GM12878 (cell line): ENCODE data around the gene C1QTNF12. TPM values are rescaled to one million over a fixed set of nuclear protein-coding genes. Genes with fewer than 3 reads are reported as not detected.

Source experiments
- ATAC-seq: fragments of 200-7000 bp; cut with Tn5 transposase; 3 replicates; pipeline ENCODE4 v1.9.1; 2020; ENCODE audit warnings: mild to moderate bottlenecking, moderate library complexity
- BruUV-seq: library from RNA; stranded (reverse); fragments of 400-500 nt; replicated peaks from 2 replicates; lab custom pipeline; 2021; lab: Mats Ljungman, UMichigan
- CTCF ChIA-PET: fragments of 300-600 bp; sonication (Branson Sonifier 250); formaldehyde crosslinking; extraction: SDS; loops from one replicate; lab custom pipeline; 2021; ENCODE audit warnings: inconsistent platforms; lab: Yijun Ruan, JAX
- POLR2A ChIA-PET: fragments of 350-600 bp; formaldehyde crosslinking; extraction: SDS; loops from one replicate; lab custom pipeline; 2021; ENCODE audit warnings: inconsistent platforms; lab: Charles Lee
- RAD21 ChIA-PET: fragments of 300-600 bp; sonication (Branson Sonifier 250); formaldehyde crosslinking; loops from one replicate; lab custom pipeline; 2023; ENCODE audit warnings: antibody characterized with exemption; ENCODE audit not compliant: unreplicated experiment; lab: Charles Lee
- SMC1A ChIA-PET: fragments of 300-600 bp; sonication (Branson Sonifier 250); formaldehyde crosslinking; loops from one replicate; lab custom pipeline; 2023; ENCODE audit not compliant: unreplicated experiment, uncharacterized antibody; lab: Charles Lee
- DNase-seq: peaks from one replicate; pipeline ENCODE4 v3.0.0-alpha.2; 2011; ENCODE audit warnings: low read depth, low spot score
- FAIRE-seq: peaks from 3 replicates; lab custom pipeline; 2011; peaks lifted over from hg19 to GRCh38; lab: Jason Lieb, UNC
- H2AFZ ChIP-seq: 2 replicates; pipeline ENCODE4 v1.6.0; 2011; ENCODE audit warnings: low read depth, low read length, control low read depth; ENCODE audit not compliant: control insufficient read depth
- H3K27ac ChIP-seq: 2 replicates; pipeline ENCODE4 v1.5.1; 2011; ENCODE audit warnings: control low read depth; ENCODE audit not compliant: control insufficient read depth, insufficient read depth
- H3K27me3 ChIP-seq, 2 experiments: replicated peaks in 1 of 2; 2 replicates each; pipeline versions ENCODE4 v1.6.0 to v1.6.1; 2011; ENCODE audit warnings: low read length in 1 of 2; ENCODE audit not compliant: control insufficient read depth in 2 of 2, insufficient read depth in 2 of 2
- H3K36me3 ChIP-seq, 2 experiments: 2 replicates each; pipeline ENCODE4 v1.5.1; 2011; ENCODE audit warnings: low read length in 1 of 2; ENCODE audit not compliant: control insufficient read depth in 2 of 2, insufficient read depth in 2 of 2
- H3K4me1 ChIP-seq: 2 replicates; pipeline ENCODE4 v1.6.1; 2011; ENCODE audit warnings: mild to moderate bottlenecking, low read length, moderate library complexity, mixed read lengths; ENCODE audit not compliant: control insufficient read depth, insufficient read depth
- H3K4me2 ChIP-seq: 2 replicates; pipeline ENCODE4 v1.6.0; 2011; ENCODE audit warnings: control low read depth; ENCODE audit not compliant: control insufficient read depth, insufficient read depth
- H3K4me3 ChIP-seq: fragments of 200-600 bp; sonication (generic); 2 replicates; pipeline ENCODE4 v1.5.1; 2016
- H3K79me2 ChIP-seq: 2 replicates; pipeline ENCODE4 v1.6.0; 2011; ENCODE audit warnings: low read length; ENCODE audit not compliant: control insufficient read depth, insufficient read depth
- H3K9ac ChIP-seq: 2 replicates; pipeline ENCODE4 v1.8.0; 2011; ENCODE audit warnings: low read length, control low read depth, mixed read lengths; ENCODE audit not compliant: control insufficient read depth, insufficient read depth
- H3K9me3 ChIP-seq: replicated peaks from 3 replicates; pipeline ENCODE4 v1.5.1; 2011; ENCODE audit warnings: mild to moderate bottlenecking, low read length; ENCODE audit not compliant: control insufficient read depth, insufficient read depth
- H4K20me1 ChIP-seq: 2 replicates; pipeline ENCODE4 v1.6.0; 2011; ENCODE audit not compliant: control insufficient read depth, insufficient read depth
- ATF2 ChIP-seq: IDR thresholded peaks from 2 replicates; pipeline ENCODE4 v1.6.1; 2012; ENCODE audit warnings: low read length, inconsistent platforms
- ATF3 ChIP-seq: IDR thresholded peaks from 2 replicates; pipeline ENCODE4 v1.6.1; 2011; ENCODE audit warnings: low read depth, mild to moderate bottlenecking, low read length, moderate library complexity, borderline replicate concordance; ENCODE audit errors: extremely low read depth
- CTCF ChIP-seq, 3 experiments: IDR thresholded peaks in 2 of 3; conservative IDR thresholded peaks in 1 of 3; 2 replicates each; pipeline ENCODE4 v1.5.1; 2011; ENCODE audit warnings: low read depth in 3 of 3, low read length in 3 of 3, mild to moderate bottlenecking in 3 of 3, control low read depth in 2 of 3, moderate library complexity in 2 of 3, inconsistent platforms in 1 of 3, mixed read lengths in 1 of 3; ENCODE audit not compliant: control insufficient read depth in 2 of 3, insufficient read depth in 1 of 3; ENCODE audit errors: extremely low read depth in 1 of 3
- FOXM1 ChIP-seq: IDR thresholded peaks from 2 replicates; pipeline ENCODE4 v1.6.1; 2012; ENCODE audit warnings: low read depth, mild to moderate bottlenecking, inconsistent platforms, low read length, moderate library complexity
- HDAC2 ChIP-seq: fragments of 200-600 bp; sonication (generic); IDR thresholded peaks from 2 replicates; pipeline ENCODE4 v1.6.1; 2017
- KAT2A ChIP-seq: conservative IDR thresholded peaks from 2 replicates; pipeline ENCODE4 v1.6.1; 2011; ENCODE audit warnings: low read depth, low read length; ENCODE audit not compliant: control insufficient read depth
- KDM1A ChIP-seq: fragments of 200-600 bp; sonication (generic); IDR thresholded peaks from 2 replicates; pipeline ENCODE4 v1.6.1; 2016; ENCODE audit warnings: borderline replicate concordance
- NFYA ChIP-seq: IDR thresholded peaks from 2 replicates; pipeline ENCODE4 v1.6.1; 2011; ENCODE audit warnings: low read depth, mild to moderate bottlenecking, low read length, improper control_type of control experiment, borderline replicate concordance
- SMC3 ChIP-seq: IDR thresholded peaks from 2 replicates; pipeline ENCODE4 v1.6.1; 2011; ENCODE audit warnings: low read length, improper control_type of control experiment, borderline replicate concordance
- ZNF687 ChIP-seq: fragments of 450-650 bp; IDR thresholded peaks from 2 replicates; pipeline ENCODE4 v1.6.1; 2017; ENCODE audit warnings: mild to moderate bottlenecking, moderate library complexity
- WGBS: methylation state at CpG from one replicate; pipeline ENCODE4 v1.1.6; 2016; ENCODE audit warnings: low lambda C conversion rate; ENCODE audit not compliant: insufficient replicate concordance, insufficient coverage; ENCODE audit errors: missing lambda C conversion rate; 5-methylcytosine and 5-hydroxymethylcytosine counted together
- in situ Hi-C: fragments of 300-500 bp; cut with MboI; formaldehyde crosslinking; loops from 9 replicates; pipeline ENCODE4 v1.14.3; 2018; ENCODE audit warnings: mixed read lengths
- intact Hi-C: fragments of 100-400 bp; cut with micrococcal nuclease; formaldehyde crosslinking; loops from one replicate; pipeline ENCODE4 v1.14.2; 2022; ENCODE audit not compliant: unreplicated experiment
- polyA plus RNA-seq, 11 experiments: library from polyadenylated mRNA; depleted of rRNA in 4 of 11; unstranded in 6 of 11; stranded (reverse) in 5 of 11; fragments of >200 nt; fragmentation: Nextera tagmentation in 4 of 11; fragmentation: Illumina TruSeq in 1 of 11; extraction: Ambion mirVana in 4 of 11; extraction: Trizol in 1 of 11; gene quantifications; 1 replicate in 1 of 11; 2 replicates in 10 of 11; pipeline versions ENCODE4 v1.2.1 to v1.2.3, GENCODE V29; 2011 to 2016; ENCODE audit warnings: inconsistent platforms in 2 of 11, missing spikeins in 2 of 11, low read depth in 1 of 11
- total RNA-seq, 4 experiments: library from RNA; depleted of rRNA in 3 of 4; stranded (reverse); fragments of >200 nt in 3 of 4; fragmentation: Illumina TruSeq in 1 of 4; extraction: Trizol in 1 of 4; gene quantifications; 2 replicates each; pipeline versions ENCODE4 v1.2.1 to v1.2.3, GENCODE V29; 2013 to 2021

The C1QTNF12 gene
- total and polyA plus RNA-seq, 10 of the 15 experiments (the other 5 are each of a cell fraction or from before 2014, with no cell fraction given) = 0.17 to 1.0 (median 0.31) TPM; not detected in 5

GRCh38 chr1:1231400-1232207 is 14.9 kb downstream of the C1QTNF12 start, which contains the start of gene SDF4 (continued):
- TF ChIP-seq NFYA (no peak), ATF3 (peak; percentile 92; the same call in 1 of the 2 replicates)

- peak; percentile 15 for ATAC-seq
- H2AFZ ChIP-seq = peak overlapping the region; percentile 75
- H3K4me3 ChIP-seq = peak overlapping the region; percentile 91
- no peak for TF ChIP-seq FOXM1
- no peak for TF ChIP-seq ATF2
- no peak for TF ChIP-seq KAT2A
- TF ChIP-seq ZNF687 = no peak
- TF ChIP-seq CTCF (IDR thresholded peaks at IDR 0.05 in 2 of 3, conservative IDR thresholded peaks at IDR 0.05 in 1 of 3; ENCODE audit: control insufficient read depth in 2 of 3, extremely low read depth in 1 of 3, insufficient read depth in 1 of 3, low read depth in 3 of 3, low read length in 3 of 3) = peak in 2 of 3 experiments; percentile 17 to 18; a peak in 2 of 6 replicates
- no peak for TF ChIP-seq KDM1A
- TF ChIP-seq HDAC2 = no peak
- TF ChIP-seq SMC3 = peak; percentile 19; the same call in 1 of the 2 replicates
- 16% methylated on average over 24 of the region's 24 CpGs for WGBS
- intact Hi-C loops (loop anchor here (5.0 kb wide), 1 partner anchor 109 kb away; no protein-coding TSS in a partner anchor), in situ Hi-C loops (no loop called here)
- ChIA-PET RAD21 (interaction anchor here (0.6 to 1.5 kb wide), 9 partner anchors 18 to 212 kb away, joined by 3 to 8 read pairs (median 5); no protein-coding TSS in a partner anchor), SMC1A (interaction anchor here (0.6 to 1.3 kb wide), 7 partner anchors 20 to 274 kb away, joined by 3 to 10 read pairs (median 3); no protein-coding TSS in a partner anchor), POLR2A (interaction anchor here (0.6 to 1.9 kb wide), 5 partner anchors 16 to 76 kb away, joined by 3 to 8 read pairs (median 3); no protein-coding TSS in a partner anchor), CTCF (interaction anchor here (0.6 to 1.8 kb wide), 5 partner anchors 10 to 145 kb away, joined by 4 to 21 read pairs (median 8); no protein-coding TSS in a partner anchor)
- no peak for DNase-seq
- peak overlapping the region; percentile 93 for H3K27ac ChIP-seq
- BruUV-seq = TSS peak; percentile 87
- H4K20me1 ChIP-seq = no peaks in the 10 kb centered on the region
- H3K79me2 ChIP-seq = peaks cover 50% of the 10 kb centered on the region
- H3K36me3 ChIP-seq = peaks cover 4 to 22% of the 10 kb centered on the region in 2 experiments; a peak in 3 of 4 replicates
- H3K4me1 ChIP-seq = peaks cover 4% of the 10 kb centered on the region
- H3K27me3 ChIP-seq = no peaks in the 10 kb centered on the region
- no peaks in the 10 kb centered on the region; the same call in 2 of the 3 replicates for H3K9me3 ChIP-seq
- H3K9ac ChIP-seq = peak overlapping the region; percentile 97
- H3K4me2 ChIP-seq = peak overlapping the region; percentile 75
- peak; percentile 72 for FAIRE-seq
These were observed 15.7 kb downstream of the C1QTNF12 start for GRCh38 chr1:1230656-1231399.
